GM13976 (cell line): ENCODE data around the gene NANOS2.

ENCODE experiments used
- DNase-seq: peaks from one replicate; pipeline ENCODE4 v3.0.0; 2012; ENCODE audit warnings: low spot score
- in situ Hi-C: fragments of 300-500 bp; cut with MboI; formaldehyde crosslinking; loops from one replicate; pipeline ENCODE4 v1.12.0; 2022; ENCODE audit warnings: low sequenced_read_pairs, mixed read lengths, inconsistent platforms; ENCODE audit not compliant: unreplicated experiment
- TF ChIP-seq, protein P1 (sequence below): IDR thresholded peaks from 2 replicates; pipeline ENCODE4 v1.5.1; 2012; ENCODE audit warnings: borderline replicate concordance, mild to moderate bottlenecking; ENCODE audit not compliant: insufficient read depth; ENCODE audit errors: extremely low read depth, missing control alignments, control extremely low read depth

The NANOS2 gene

GRCh38 chr19:45940515-45940805 lies 25.9 kb upstream of the NANOS2 start:
- DNase-seq, result no peak
- TF ChIP-seq, protein P1, sequence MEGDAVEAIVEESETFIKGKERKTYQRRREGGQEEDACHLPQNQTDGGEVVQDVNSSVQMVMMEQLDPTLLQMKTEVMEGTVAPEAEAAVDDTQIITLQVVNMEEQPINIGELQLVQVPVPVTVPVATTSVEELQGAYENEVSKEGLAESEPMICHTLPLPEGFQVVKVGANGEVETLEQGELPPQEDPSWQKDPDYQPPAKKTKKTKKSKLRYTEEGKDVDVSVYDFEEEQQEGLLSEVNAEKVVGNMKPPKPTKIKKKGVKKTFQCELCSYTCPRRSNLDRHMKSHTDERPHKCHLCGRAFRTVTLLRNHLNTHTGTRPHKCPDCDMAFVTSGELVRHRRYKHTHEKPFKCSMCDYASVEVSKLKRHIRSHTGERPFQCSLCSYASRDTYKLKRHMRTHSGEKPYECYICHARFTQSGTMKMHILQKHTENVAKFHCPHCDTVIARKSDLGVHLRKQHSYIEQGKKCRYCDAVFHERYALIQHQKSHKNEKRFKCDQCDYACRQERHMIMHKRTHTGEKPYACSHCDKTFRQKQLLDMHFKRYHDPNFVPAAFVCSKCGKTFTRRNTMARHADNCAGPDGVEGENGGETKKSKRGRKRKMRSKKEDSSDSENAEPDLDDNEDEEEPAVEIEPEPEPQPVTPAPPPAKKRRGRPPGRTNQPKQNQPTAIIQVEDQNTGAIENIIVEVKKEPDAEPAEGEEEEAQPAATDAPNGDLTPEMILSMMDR, result no peak
- in situ Hi-C loops, result no loop called here

DNA sequence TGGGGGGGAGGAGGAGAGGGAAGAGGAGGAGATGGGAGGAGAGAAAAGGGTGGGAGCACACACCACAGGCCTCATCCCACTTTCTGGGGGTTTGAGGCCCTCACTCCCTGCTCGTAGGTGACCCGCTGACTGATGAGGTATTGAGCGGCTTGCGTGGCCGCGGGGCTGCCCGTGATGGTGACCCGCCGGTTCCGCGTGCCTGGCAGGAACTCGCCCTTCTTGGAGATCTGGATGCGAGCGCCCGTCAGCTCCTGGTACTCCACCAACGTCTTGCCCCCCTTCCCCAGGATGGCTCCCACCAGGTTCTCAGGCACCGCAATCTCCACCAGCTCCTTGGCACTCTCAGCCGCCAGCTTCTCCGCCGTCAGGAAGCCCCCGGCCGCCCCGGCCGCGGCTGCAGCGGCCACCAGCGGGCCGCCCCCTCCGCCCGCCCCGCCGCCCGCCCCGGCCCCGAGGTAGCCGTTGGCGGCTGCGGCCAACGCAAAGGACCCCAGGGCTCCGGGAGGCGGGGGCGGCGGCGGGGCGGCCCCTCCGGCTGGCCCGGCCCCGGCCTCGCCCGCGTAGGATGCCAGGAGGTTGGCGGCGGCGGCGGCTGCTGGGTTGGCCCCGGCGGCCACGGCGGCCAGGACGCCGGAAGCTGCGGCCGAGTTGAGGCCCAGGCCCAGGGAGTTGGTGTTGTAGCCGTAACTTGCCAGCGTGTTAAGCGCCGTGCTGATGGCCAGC lies 25.4 kb upstream of the NANOS2 start:
- in situ Hi-C loops, result no loop called here
- no peak for DNase-seq
- TF ChIP-seq, protein P1, result no peak

- DNase-seq, result no peak
- in situ Hi-C loops, result no loop called here
- TF ChIP-seq, protein P1, result no peak
These were observed 24.2 kb upstream of the NANOS2 start for GRCh38 chr19:45938733-45939319.

GRCh38 chr19:45935267-45935666 lies 20.7 kb upstream of the NANOS2 start:
- no peak for DNase-seq
- in situ Hi-C loops, result no loop called here
- TF ChIP-seq, protein P1, result no peak

DNA sequence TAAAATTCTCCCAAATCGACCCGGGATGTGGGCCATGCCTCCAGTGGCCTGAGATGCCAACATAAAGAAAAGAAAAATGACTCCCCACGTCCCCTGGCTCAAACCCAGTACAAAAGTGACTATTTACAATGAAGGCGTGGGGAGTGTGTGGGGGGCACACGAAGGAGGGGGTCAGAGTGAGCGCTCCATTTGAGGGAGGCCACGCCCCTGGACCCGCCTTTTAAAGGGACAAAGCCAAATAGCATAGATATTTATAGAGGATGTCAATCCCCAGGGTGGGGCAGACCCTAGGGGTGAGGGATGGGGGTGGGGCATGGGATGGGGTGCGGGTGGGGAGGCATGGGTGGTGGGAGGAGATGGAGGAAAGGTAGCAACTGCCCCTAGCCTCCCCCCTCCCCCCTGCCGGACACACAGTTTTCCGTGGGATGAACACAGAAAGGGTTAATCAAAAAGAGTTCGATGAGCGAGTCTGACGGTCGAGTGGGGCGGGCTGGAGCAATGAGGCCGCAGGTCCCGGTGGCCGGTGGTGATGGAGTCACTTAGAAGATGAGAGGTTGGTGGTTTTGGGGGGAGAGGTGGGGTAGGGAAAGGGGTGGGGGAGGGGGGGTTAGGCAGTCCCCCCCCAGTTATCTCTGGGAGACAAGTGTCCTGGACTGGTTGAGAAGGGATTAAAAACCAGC lies 20.1 kb upstream of the NANOS2 start:
- in situ Hi-C loops, result no loop called here
- DNase-seq, result no peak
- TF ChIP-seq, protein P1, result no peak

DNA sequence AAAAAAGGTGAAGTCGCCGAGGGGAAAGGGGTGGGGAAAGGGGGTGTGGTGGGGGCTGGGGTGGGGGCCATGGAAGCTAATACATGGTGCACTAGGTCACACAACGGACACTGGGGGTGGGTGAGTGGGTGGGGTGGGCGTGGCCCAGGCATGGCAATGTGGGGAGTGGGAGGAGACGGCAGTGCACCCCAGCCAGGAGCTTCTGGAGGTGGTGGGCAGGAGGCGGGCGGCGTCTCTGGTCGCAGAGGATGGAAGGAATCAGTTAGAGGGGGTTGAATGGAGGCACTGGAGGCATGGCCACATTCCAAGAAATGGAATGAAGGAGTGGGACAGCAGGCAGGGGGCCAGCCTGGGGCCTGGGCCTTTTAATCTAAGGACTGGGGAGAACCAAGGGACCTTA lies 19.2 kb upstream of the NANOS2 start:
- in situ Hi-C loops, result no loop called here
- DNase-seq, result no peak
- TF ChIP-seq, protein P1, result no peak

GRCh38 chr19:45931055-45931454 lies 16.5 kb upstream of the NANOS2 start:
- TF ChIP-seq, protein P1, result no peak
- no peak for DNase-seq
- in situ Hi-C loops, result no loop called here
